ENCODE measurements around the gene BICC1. TPM values are rescaled to one million over a fixed set of nuclear protein-coding genes. Genes with fewer than 3 reads are reported as not detected.

BICC1 gene
- total RNA-seq, 6 experiments from 2014 or later: 55.6 to 67.7 (median 64.8) TPM

DNA sequence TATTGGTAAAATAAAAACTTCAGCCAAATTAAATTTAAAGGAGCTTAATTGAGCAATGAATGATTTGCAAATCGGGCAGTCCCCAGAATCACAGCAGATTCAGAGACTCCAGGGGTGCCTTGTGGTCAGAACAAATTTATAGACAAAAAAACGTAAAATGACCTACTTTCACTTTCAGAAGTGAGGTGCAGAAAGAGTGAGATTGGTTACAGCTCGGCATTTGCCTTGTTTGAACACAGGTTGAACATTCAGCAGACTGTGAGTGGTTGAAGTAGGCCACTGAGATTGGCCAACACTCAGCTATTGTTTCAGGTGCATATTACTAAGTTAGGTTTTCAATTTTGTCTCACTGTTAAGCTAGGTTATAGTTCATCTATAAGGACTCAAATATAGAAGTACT lies 153.4 kb downstream of the BICC1 start:
- no peak for DNase-seq
- peaks cover 21% of the 10 kb centered on the region for H3K9me3 Mint-ChIP-seq
- peaks cover 2% of the 10 kb centered on the region for H3K27me3 Mint-ChIP-seq (ENCODE audit: insufficient read depth)
- H3K36me3 Mint-ChIP-seq (ENCODE audit: low read depth): peaks cover 27% of the 10 kb centered on the region
- peak overlapping the region; percentile 40 for H3K27ac Mint-ChIP-seq
- no peak overlapping the region for H3K4me3 Mint-ChIP-seq
- TF ChIP-seq CTCF (IDR thresholded peaks at IDR 0.05): no peak
- H3K4me1 Mint-ChIP-seq (ENCODE audit: low read depth): peaks cover 77% of the 10 kb centered on the region

- H3K36me3 Mint-ChIP-seq (ENCODE audit: low read depth): peaks cover 34% of the 10 kb centered on the region
- H3K27me3 Mint-ChIP-seq (ENCODE audit: insufficient read depth): peaks cover 2% of the 10 kb centered on the region
- no peak for TF ChIP-seq CTCF (IDR thresholded peaks at IDR 0.05)
- peak overlapping the region; percentile 31; the same call in 1 of the 2 replicates for H3K27ac Mint-ChIP-seq
- peaks cover 77% of the 10 kb centered on the region for H3K4me1 Mint-ChIP-seq (ENCODE audit: low read depth)
- peaks cover 21% of the 10 kb centered on the region for H3K9me3 Mint-ChIP-seq
- no peak for DNase-seq
- no peak overlapping the region for H3K4me3 Mint-ChIP-seq
Measured at GRCh38 chr10:58667658-58668310, 155.1 kb downstream of the BICC1 start.

DNA sequence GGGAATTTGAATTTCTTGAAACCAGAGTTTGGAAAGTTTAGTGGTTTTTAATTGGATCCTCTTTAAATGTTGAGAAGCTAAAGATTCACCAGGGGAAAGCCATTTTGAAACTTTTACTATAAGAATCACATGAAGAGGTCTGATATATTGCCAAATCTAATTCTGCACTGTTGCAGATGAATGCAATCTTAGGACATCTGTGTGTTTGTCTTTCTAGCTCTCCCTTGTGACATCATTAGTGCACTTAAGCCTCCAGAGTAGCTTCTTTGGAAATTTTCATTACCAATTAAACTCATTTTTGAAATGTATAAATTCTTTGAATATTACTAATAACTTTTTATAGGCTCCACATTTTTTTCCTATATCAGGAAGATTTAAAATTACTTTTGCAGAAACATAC lies 160.2 kb downstream of the BICC1 start:
- DNase-seq: no peak
- Mint-ChIP-seq H3K4me3 (no peak overlapping the region), H3K36me3 (ENCODE audit: low read depth) (peaks cover 26% of the 10 kb centered on the region), H3K27me3 (ENCODE audit: insufficient read depth) (peaks cover 6% of the 10 kb centered on the region), H3K27ac (no peak overlapping the region), H3K9me3 (peaks cover 3% of the 10 kb centered on the region; the same call in 1 of the 2 replicates), H3K4me1 (ENCODE audit: low read depth) (peaks cover 61% of the 10 kb centered on the region)
- TF ChIP-seq CTCF (IDR thresholded peaks at IDR 0.05): no peak

GRCh38 chr10:58674251-58674650 lies 161.6 kb downstream of the BICC1 start:
- peaks cover 37% of the 10 kb centered on the region for H3K36me3 Mint-ChIP-seq (ENCODE audit: low read depth)
- H3K9me3 Mint-ChIP-seq: peaks cover 6% of the 10 kb centered on the region

GRCh38 chr10:58675321-58675720 lies 162.6 kb downstream of the BICC1 start:
- no peak for DNase-seq
- Mint-ChIP-seq H3K9me3 (peaks cover 6% of the 10 kb centered on the region), H3K27me3 (ENCODE audit: insufficient read depth) (peaks cover 4% of the 10 kb centered on the region), H3K4me3 (no peak overlapping the region), H3K36me3 (ENCODE audit: low read depth) (peaks cover 37% of the 10 kb centered on the region), H3K27ac (no peak overlapping the region), H3K4me1 (ENCODE audit: low read depth) (peaks cover 46% of the 10 kb centered on the region)
- no peak for TF ChIP-seq CTCF (IDR thresholded peaks at IDR 0.05)

More at GRCh38 chr10:58674251-58674650, 161.6 kb downstream of the BICC1 start:
- Mint-ChIP-seq H3K27ac (peak overlapping the region; percentile 48), H3K4me3 (peak overlapping the region; percentile 37), H3K27me3 (ENCODE audit: insufficient read depth) (peaks cover 6% of the 10 kb centered on the region), H3K4me1 (ENCODE audit: low read depth) (peaks cover 52% of the 10 kb centered on the region)
- no peak for DNase-seq
- no peak for TF ChIP-seq CTCF (IDR thresholded peaks at IDR 0.05)
